Medulla oblongata (tissue), 1 donor: ENCODE results near the gene DDX5.

Experiments
- DNase-seq: peaks from one replicate; pipeline ENCODE4 v3.0.0-alpha.2; 2015; ENCODE audit errors: extremely low spot score

The DDX5 gene

DNA sequence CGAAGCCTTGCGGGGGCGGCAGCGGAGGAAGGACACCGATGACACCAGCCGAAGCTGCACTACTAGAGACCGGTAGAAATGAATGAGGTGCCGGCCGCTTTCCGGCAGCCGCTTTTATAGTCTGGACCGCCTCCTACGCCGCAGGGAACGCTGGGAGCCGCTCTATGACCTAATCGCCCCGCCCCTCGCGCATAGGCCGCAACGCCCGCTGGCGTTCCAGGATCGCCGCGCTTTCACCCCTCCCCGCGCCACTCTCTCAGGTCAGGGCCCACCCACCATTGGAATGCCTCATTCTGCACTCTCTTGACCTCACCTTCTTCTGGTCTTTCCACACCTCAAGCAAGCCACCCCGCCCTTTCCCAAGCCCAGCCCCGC lies at the start of gene DDX5:
Gene DDX5, minus strand, starts transcription at position 89 of the 375 bp plus-strand sequence. CDS start 170 bp downstream, outside the sequence.
- peak; percentile 95 for DNase-seq

DNA sequence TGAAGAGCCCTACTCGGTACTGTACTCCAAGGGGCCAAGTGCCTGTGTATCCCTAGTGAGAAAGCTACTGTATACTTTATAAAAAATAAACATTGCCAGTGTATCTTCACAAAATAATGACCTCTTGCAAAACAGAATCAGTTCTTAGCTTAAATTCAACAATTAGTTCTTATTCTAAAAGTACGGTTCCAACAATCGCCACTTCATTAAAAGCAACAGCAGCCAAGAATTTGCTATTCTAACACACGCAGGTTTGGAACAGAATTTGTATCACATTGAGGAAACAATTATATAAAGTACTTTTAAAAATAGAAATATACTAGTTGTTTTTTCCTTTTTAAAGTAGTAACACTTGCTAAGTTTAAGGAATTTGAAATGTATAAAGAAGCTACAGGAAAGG lies 49.2 kb upstream of the DDX5 start:
- DNase-seq = no peak

DNA sequence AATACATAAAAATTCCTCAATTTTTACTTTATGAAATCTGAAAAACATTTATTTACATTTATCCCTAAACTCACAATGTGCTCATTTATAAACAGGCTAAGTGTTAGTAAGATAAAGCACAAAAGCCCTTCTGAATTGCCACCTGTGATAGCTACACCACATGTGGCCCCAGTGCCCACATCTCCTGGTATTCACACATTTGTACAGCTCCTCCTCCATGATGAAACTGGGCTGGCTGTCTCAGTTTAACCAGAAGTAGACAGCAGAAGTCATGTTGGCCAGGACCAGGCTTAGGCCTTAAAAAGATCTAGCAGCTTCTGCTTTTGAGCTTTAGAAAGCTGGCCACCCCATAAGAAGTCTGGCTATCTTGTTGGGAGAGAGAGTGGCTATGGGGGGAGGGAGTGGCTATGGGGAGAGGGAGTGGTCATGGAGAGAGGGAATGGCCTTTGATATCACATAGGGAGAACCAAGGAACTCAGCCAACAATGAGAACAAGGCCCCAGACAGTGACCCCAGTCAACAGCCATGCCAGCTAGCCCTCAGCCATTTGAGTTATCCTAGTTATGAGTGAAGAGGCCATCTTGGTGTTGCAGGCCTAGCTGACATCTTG lies 48.0 kb upstream of the DDX5 start:
- DNase-seq = no peak

DNA sequence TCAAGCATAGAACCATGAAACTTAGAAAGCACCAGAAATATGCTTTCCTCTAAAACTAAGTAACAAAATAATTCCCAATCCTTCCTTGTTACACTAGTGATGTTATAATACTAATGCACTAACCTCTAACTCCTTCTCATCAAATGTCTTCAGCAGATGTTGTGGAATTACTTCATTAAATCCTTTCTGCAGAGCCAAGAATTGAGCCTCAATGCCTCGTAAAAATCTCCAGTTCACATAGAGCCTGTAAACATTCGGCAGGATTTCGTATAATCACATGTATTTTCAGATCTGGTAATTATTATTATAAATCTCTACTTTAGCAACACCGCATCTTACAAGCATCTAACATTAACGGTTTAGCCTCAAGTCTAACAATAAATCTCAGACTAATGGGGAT lies 45.4 kb upstream of the DDX5 start:
- no peak for DNase-seq

DNA sequence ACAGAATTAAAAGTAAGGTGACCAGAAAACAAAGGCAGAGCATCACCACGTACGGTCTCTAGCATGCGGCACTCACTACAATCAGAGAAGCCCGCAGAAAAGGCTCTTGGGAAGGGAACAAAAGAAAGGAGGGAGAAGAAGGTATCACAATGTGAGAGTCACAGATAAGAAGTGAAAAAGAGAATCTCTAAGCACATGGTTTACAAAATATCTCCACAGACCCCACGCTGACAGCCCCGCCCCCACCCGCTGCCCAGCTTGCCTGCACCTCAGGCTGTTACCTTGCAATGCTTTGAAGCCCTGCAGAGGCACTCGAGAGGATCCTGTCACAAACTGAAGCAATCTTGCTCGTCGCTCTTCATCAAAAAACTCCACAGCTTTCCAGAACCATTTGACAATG lies 41.2 kb upstream of the DDX5 start:
- no peak for DNase-seq

DNA sequence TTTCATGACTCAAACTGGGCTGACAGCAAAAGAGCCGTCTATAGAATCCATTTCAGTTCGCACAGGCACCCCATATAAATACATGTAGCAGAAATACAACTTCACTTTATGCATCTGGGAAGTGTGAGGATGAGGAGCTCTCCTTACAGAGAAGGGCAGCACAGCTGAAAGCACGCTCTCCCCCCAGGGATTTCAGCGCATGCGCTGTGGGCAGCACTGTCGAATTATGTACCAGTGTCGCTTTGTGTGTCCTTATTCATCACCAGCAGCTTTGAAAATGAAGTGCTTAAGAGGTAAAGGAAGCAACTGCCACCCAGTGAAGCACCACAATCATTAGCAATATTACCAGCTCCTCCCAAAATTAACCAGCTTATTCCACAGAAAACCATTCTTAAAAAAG lies 40.6 kb upstream of the DDX5 start:
- DNase-seq = no peak

DNA sequence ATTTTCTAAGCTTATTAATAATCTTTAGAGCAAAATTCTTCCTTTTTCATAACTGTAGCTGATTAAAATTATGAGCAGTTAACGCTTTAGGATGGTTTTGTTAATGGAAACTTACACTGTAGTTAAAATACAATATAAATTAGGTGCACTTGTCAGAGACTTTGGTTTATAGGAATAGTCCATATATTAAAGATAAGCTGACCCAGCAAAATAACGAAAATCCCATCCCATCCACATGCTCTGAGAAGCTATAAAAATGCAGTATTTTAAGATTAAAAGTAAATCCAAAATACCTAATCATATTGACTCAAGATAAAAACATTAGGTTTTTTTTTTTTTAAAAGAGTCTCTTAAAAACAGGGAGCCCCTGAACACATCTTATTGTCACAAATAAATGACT lies 38.7 kb upstream of the DDX5 start:
- DNase-seq = no peak

DNA sequence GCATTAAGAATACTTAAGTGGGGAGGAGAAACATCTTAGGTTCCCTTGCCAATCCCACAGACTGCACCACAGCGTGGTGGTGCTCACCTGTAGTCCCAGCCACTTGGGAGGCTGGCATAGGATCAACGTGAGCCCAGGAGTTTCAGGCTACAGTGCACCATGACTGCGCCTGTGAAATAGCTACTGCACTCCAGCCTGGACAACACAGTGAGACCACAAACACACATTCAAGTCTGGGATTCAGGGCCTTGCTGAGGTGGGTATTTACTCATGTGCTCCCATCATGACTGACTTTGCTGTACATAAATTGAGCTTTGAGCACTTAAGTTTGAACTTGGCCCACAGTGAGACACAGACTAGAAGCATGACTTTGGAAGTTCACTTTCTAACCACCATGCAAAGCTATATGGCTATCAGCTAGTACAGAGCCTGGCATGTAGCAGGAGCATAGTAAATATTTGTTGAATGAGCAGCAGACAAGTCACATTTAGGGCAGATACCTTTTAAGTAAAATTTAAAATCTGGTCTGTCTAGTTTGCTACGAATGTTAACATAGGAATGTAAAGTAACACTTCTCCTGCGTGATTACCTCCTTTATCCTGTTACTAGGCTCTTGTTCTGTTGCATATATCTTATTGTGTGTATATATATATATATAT lies 34.2 kb upstream of the DDX5 start:
- DNase-seq = no peak

DNA sequence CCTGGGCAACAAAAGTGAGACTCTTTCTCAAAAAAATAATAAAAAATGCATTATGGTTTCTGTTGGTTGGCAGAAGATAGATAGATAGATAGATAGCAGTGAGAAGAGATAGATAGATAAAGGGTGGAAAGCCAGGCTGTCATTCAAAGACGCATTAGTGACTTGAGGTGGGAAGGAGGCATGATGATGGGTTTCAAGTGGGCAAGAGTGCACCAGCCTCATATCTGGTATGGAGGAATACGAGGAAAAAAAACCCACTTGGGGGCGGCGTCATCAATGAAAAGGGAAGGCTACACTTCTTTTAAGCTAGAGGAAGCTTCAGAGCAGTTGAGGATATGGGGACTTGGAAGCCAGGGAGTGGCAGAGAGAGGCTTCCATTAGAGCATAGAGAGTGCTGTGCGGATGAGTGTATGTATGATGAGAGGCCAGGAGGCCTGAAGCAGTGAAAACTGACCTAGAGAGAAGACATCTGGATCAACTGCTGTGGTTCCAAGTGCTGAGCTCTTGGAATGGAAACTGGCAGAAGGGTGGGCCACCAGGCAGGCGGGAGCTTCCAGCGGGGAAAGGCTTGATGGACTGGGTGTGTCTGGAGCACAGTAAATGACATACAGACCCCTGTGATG lies 32.5 kb upstream of the DDX5 start:
- DNase-seq = no peak

DNA sequence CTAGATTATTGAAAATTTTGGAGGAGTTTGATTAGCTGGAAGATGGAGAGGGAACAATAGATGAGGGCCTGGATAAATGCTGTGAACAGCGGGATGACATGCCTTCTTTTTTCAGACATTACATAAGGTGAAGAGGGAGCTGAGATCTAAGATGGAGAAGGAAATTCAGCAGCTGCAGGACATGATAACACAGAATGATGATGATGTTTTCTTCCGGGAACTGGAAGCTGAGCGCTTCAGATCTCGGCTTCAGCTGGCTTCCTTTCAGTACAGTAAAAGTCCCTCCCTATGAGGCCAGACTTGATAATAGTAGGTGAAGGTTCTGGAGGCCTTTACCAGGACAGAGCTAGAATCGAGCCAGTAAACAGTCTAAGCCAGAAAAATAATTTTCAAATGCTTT lies 31.4 kb upstream of the DDX5 start:
- no peak for DNase-seq

DNA sequence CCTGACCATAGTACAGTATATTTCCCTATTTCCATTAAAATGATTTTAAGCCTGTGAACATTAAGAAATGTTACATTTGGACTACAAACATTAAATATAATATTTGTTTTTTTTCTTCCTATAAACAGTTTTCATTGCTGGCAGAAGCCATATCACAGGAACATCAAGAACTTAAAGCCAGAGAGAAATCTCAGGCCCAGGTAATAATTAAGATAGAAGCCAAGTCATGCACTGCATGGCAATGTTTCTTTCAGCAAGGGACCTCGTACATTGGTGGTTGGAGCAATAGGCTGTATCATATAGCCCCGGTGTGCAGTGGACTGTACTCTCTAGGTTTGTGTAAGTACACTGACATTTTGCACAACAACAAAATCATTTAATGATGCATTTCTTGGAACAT lies 30.8 kb upstream of the DDX5 start:
- DNase-seq = no peak

DNA sequence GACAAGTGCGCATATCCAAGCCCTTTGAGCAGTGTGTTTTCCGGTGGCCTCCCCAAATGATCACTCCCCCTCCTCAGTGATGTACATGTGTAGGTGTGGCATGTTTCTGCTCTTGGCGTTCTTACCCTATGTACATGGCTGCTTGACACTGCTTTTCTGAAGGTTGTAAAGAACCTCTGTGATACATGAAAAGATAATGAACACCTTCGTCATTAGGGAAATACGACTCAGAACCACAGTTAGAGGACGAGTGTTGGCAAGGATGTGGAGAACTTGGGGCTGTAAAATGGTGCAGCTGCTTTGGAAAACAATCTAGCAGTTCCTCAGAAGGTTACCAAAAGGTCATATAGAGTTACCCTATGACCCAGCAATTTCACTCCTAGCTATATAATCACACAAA lies 29.3 kb upstream of the DDX5 start:
- no peak for DNase-seq

DNA sequence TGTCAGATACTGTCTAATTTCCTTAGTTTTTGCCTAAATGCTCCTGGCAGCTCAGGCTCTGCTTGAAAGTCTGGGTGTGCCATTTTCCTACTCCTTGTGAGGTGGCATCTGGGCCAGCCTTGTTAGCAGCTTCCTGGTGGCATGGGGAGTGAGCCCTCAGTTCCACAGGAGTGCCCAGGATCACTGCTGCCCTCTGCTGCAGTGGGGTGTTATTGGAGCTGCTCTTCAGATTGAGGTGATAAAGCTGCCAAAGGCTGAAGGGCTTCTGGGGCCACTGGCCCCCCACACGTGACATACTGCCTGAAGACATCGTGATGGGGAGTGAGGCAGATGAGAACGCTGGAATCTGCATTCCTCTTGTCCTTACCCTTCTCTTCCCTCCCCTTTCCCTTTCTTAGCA lies 28.1 kb upstream of the DDX5 start:
- DNase-seq = no peak

DNA sequence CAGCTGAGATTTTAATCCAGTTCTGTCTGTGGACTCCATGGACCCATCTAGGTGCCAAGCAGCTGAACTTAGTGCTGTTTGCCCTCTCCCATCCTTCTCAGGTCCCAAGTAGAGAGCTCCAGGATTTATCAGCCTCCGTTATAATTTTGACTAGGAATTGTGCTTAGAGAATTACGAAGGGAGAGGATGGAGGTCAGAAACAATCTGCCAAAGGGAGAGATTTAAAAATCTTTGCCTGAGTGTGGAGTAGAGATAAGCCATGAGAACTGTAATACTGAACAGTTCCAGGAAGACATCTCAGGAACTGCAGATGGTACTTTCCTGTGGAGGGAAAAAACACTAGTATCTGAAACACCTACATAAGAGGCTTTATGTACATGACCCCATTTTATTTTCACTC lies 27.7 kb upstream of the DDX5 start:
- DNase-seq = no peak

DNA sequence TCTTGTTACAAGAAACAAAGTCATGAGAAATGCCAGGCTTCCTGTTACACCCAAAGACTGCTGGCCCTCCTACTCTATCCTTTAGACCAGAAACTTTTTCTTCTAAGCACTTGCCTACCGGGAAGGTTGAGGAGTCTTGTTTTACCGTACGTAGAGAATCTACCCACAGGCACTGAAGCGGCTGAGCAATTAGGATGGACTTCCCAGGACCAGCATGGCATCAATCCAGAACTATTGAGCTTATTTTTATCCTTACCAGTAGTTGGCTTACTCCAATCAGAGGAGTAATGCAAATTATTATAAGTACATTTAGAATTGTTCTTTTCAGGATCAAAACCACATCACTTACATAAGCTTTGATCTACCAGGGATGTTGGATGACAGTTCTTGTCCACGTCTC lies 26.3 kb upstream of the DDX5 start:
- DNase-seq = no peak

DNA sequence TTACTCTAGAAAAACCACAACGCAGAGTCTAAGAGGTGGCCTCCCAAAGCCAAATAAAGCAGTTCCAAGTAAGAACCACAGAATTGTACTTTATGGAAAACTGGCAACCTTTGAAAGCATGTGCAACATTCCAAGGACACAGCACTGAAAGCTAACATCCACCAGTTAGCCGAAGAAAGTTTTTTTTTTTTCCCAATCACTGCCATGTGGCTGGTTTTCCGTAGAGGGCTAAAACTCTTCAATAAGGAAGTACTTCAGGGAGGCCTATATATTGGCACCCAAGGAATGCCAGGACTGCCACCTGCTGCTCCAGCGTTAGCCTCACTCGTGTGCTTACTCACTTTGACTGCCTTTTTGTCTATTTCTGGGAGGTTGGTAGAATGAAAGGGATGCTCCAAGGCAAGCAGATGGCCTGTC lies 25.9 kb upstream of the DDX5 start:
- peak; percentile 19 for DNase-seq

DNA sequence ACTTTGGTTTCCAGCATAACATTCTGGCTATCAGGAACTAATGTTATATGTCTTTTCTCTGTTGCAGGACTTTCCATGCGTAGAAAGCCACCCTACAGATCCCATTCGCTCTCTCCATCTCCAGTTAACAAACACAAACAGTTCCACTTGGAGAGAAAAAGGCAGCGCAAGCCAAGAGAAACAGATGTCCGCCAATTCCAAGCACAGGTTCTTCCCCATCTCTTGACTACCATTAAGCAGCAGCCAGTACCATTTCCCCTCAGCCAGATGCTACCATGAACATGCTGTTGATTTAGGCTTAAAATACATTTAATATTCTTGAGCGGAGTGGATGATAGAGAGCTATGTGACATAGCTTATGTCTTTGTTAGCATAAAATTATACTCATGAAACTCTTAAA lies 23.1 kb upstream of the DDX5 start:
- no peak for DNase-seq

DNA sequence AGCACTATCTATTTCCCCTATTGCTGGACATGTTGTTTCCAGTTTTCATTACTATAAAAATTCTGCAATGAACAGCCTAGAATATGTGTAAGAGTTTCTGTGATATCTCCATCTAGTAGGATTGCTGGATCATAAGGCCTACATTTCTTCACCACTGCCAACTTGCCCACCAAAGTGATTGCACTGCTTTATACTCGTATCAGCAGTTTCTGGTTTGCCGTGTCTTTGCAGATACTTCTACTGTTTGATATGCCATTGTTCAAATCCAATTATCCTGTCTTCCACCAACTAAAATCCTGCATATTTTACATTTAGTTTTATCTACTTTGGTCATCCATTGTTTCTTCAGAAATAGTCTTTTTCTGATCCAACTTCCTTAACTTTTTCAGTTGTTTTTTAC lies 21.8 kb upstream of the DDX5 start:
- no peak for DNase-seq

DNA sequence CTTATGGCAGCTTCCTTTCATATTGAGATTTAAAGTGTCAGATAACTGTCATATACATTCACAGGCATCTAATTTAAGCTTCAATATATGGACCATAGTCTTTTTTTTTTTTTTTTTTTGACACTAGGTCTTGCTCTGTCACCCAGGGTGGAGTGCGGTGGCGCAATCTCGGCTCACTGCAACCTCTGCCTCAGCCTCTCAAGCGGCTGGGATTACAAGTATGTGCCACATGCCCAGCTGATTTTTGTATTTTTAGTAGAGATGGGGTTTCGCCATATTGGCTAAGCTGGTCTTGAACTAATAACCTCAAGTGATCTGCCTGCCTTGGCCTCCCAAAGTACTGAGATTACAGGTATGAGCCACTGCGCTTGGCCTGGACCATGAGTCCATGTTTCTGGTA lies 14.3 kb upstream of the DDX5 start:
- DNase-seq = no peak

DNA sequence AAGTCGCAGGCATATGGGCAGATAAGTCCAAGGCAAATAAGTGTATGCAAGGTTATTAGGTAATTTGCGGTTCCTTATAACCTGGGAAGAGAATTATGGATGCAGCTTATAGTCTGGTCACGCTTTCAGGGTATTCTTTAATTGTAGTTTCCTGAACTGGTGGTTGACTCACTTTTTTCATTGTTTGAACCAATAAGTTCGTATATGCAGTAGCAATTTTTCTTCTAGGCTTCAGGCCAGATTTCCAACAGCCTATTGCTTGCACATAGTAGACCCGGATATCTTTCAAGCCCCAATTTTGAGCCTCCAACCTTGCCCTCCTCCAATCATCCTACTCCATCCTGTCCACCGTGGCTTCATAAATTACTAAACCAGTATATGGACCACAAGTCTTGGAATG lies 13.5 kb upstream of the DDX5 start:
- DNase-seq = no peak

DNA sequence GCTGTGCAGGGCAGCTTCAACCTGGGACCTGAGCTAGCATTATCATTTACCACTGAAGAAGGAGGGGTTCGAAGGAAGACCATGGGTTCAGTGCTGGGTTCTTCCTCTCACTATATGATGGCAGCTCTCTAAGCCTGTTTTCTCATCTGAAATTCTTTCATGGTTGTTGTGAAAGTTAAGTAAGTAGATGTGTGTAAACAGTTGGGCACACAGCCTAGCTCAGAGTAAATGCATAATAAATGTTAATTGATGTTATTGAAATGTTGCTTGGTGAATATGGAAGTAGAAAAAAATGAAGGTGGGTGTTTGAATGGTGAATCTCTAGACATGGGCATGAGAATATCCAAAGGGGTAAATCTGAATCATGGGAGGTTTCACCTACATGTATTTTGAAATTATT lies 9.7 kb upstream of the DDX5 start:
- no peak for DNase-seq

DNA sequence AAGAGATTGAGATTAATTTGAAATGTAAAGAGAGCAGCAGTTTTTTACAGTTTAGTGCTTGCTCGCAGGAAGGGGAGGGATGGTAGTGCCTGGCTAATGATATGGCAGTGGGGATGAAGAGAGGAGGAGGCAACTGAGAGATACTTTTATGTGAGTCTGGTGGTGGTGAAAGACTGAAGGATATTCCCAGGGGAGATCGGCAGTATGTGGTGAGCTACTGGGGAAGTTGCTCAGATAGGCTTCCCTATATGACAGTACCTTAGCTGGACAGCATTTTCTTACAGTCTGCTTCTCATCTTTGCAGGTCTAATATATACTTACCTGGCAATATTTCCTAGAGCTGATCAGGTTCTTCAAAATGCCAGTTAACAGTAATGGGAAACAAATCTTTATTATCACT lies 9.3 kb upstream of the DDX5 start:
- DNase-seq = no peak

DNA sequence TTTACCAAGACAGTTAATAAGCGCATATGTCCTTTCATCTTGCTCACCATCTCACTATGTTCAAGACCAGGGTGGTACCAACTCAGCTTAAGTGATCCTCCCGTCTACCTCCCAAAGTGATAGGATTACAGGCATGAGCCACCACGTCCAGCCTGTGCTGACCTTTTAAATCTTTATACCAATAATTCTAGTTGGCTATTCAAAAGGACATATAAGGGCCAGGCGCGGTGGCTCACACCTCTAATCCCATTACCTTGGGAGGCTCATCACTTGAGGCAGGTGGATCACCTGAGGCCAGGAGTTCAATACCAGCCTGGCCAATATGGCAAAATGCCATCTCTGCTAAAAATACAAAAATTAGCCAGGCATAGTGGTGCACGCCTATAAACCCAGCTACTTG lies 3.1 kb upstream of the DDX5 start:
- no peak for DNase-seq

DNA sequence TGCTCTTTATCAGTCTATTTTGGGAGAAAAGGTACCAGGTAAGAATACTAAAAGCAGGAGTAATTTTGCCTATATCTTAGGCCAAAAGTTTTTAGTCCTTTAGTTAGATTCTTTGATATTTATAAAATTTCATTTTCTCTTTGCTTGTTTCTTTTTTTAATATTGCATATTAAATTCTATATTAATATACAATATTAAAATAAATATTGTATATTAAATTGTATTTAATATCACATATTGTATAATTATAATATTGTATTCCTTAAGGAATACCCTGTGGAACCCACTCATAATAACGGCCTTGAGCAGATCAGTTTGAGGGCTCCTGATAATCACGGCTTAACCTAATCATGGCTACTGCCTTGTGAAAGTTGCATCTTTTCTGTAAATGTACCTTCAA lies 2.6 kb upstream of the DDX5 start:
- no peak for DNase-seq
